ENCODE results near the gene CISH.

Gene CISH

GRCh38 chr3:50570508-50571279, 40.9 kb downstream of the CISH start:
- peak overlapping the region; percentile 88 for H3K4me3 ChIP-seq (ENCODE audit: low read depth, low read length)
- peaks cover 6% of the 10 kb centered on the region for H3K79me2 ChIP-seq (ENCODE audit: control insufficient read depth, insufficient read depth, low read length, unreplicated experiment)
- no peak overlapping the region for H3K27ac ChIP-seq (ENCODE audit: low read depth, low read length)
- no peaks in the 10 kb centered on the region for H3K27me3 ChIP-seq (ENCODE audit: insufficient read depth, low read length)
- H3K4me1 ChIP-seq (ENCODE audit: control insufficient read depth, insufficient read depth, low read length, unreplicated experiment): peaks cover 19% of the 10 kb centered on the region
- H2AFZ ChIP-seq (ENCODE audit: low read length, unreplicated experiment): no peak overlapping the region
- H3K36me3 ChIP-seq (ENCODE audit: insufficient read depth, low read length): no peaks in the 10 kb centered on the region

- H3K27ac ChIP-seq (ENCODE audit: low read depth, low read length): peak within 1 kb of the TSS; percentile 43
- H2AFZ ChIP-seq (ENCODE audit: low read length, unreplicated experiment): peak within 1 kb of the TSS; percentile 11
- peak within 1 kb of the TSS; percentile 88 for H3K4me3 ChIP-seq (ENCODE audit: low read depth, low read length)
- peaks cover 6% of the 10 kb centered on the region for H3K79me2 ChIP-seq (ENCODE audit: control insufficient read depth, insufficient read depth, low read length, unreplicated experiment)
- no peaks in the 10 kb centered on the region for H3K36me3 ChIP-seq (ENCODE audit: insufficient read depth, low read length)
- peaks cover 19% of the 10 kb centered on the region for H3K4me1 ChIP-seq (ENCODE audit: control insufficient read depth, insufficient read depth, low read length, unreplicated experiment)
- no peaks in the 10 kb centered on the region for H3K27me3 ChIP-seq (ENCODE audit: insufficient read depth, low read length)
Observed at GRCh38 chr3:50568947-50569749, 42.4 kb downstream of the CISH start, which contains the start of gene HEMK1. Gene HEMK1 (plus strand): TSS chr3:50569522. CDS start chr3:50571105, 1,583 bp downstream.

- Histone ChIP-seq H3K27ac (ENCODE audit: low read depth, low read length) (no peak within 1 kb of the TSS), H3K4me3 (ENCODE audit: low read depth, low read length) (peak within 1 kb of the TSS; percentile 76), H3K36me3 (ENCODE audit: insufficient read depth, low read length) (no peaks in the 10 kb centered on the region), H2AFZ (ENCODE audit: low read length, unreplicated experiment) (peak within 1 kb of the TSS; percentile 92), H3K79me2 (ENCODE audit: control insufficient read depth, insufficient read depth, low read length, unreplicated experiment) (peaks cover 6% of the 10 kb centered on the region), H3K4me1 (ENCODE audit: control insufficient read depth, insufficient read depth, low read length, unreplicated experiment) (peaks cover 19% of the 10 kb centered on the region), H3K27me3 (ENCODE audit: insufficient read depth, low read length) (no peaks in the 10 kb centered on the region)
Observed at GRCh38 chr3:50567386-50568167, 44.0 kb downstream of the CISH start, which contains the start of gene C3orf18. Gene C3orf18 (minus strand): TSS chr3:50567747. CDS start chr3:50565699, 2,048 bp downstream.

GRCh38 chr3:50567011-50567385, 44.6 kb downstream of the CISH start:
- H3K27ac ChIP-seq (ENCODE audit: low read depth, low read length): no peak overlapping the region
- peak overlapping the region; percentile 76 for H3K4me3 ChIP-seq (ENCODE audit: low read depth, low read length)
- H3K4me1 ChIP-seq (ENCODE audit: control insufficient read depth, insufficient read depth, low read length, unreplicated experiment): peaks cover 19% of the 10 kb centered on the region

GRCh38 chr3:50564321-50564720, 47.3 kb downstream of the CISH start:
- Histone ChIP-seq H3K79me2 (ENCODE audit: control insufficient read depth, insufficient read depth, low read length, unreplicated experiment) (no peaks in the 10 kb centered on the region), H3K27me3 (ENCODE audit: insufficient read depth, low read length) (no peaks in the 10 kb centered on the region), H3K4me3 (ENCODE audit: low read depth, low read length) (no peak overlapping the region), H3K36me3 (ENCODE audit: insufficient read depth, low read length) (no peaks in the 10 kb centered on the region), H2AFZ (ENCODE audit: low read length, unreplicated experiment) (no peak overlapping the region), H3K4me1 (ENCODE audit: control insufficient read depth, insufficient read depth, low read length, unreplicated experiment) (peaks cover 13% of the 10 kb centered on the region), H3K27ac (ENCODE audit: low read depth, low read length) (no peak overlapping the region)

More at GRCh38 chr3:50567011-50567385, 44.6 kb downstream of the CISH start:
- peak overlapping the region; percentile 92 for H2AFZ ChIP-seq (ENCODE audit: low read length, unreplicated experiment)
- no peaks in the 10 kb centered on the region for H3K27me3 ChIP-seq (ENCODE audit: insufficient read depth, low read length)
- no peaks in the 10 kb centered on the region for H3K36me3 ChIP-seq (ENCODE audit: insufficient read depth, low read length)
- H3K79me2 ChIP-seq (ENCODE audit: control insufficient read depth, insufficient read depth, low read length, unreplicated experiment): peaks cover 6% of the 10 kb centered on the region

GRCh38 chr3:50563867-50564266, 47.7 kb downstream of the CISH start:
- H3K79me2 ChIP-seq (ENCODE audit: control insufficient read depth, insufficient read depth, low read length, unreplicated experiment): no peaks in the 10 kb centered on the region
- no peak overlapping the region for H3K27ac ChIP-seq (ENCODE audit: low read depth, low read length)
- no peak overlapping the region for H3K4me3 ChIP-seq (ENCODE audit: low read depth, low read length)
- no peaks in the 10 kb centered on the region for H3K36me3 ChIP-seq (ENCODE audit: insufficient read depth, low read length)
- no peaks in the 10 kb centered on the region for H3K27me3 ChIP-seq (ENCODE audit: insufficient read depth, low read length)
- H3K4me1 ChIP-seq (ENCODE audit: control insufficient read depth, insufficient read depth, low read length, unreplicated experiment): peaks cover 13% of the 10 kb centered on the region
- no peak overlapping the region for H2AFZ ChIP-seq (ENCODE audit: low read length, unreplicated experiment)

- Histone ChIP-seq H3K36me3 (ENCODE audit: insufficient read depth, low read length) (no peaks in the 10 kb centered on the region), H3K79me2 (ENCODE audit: control insufficient read depth, insufficient read depth, low read length, unreplicated experiment) (no peaks in the 10 kb centered on the region), H3K27me3 (ENCODE audit: insufficient read depth, low read length) (no peaks in the 10 kb centered on the region), H3K4me3 (ENCODE audit: low read depth, low read length) (no peak overlapping the region), H3K4me1 (ENCODE audit: control insufficient read depth, insufficient read depth, low read length, unreplicated experiment) (peaks cover 9% of the 10 kb centered on the region), H3K27ac (ENCODE audit: low read depth, low read length) (no peak overlapping the region), H2AFZ (ENCODE audit: low read length, unreplicated experiment) (no peak overlapping the region)
Observed at GRCh38 chr3:50562861-50563260, 48.7 kb downstream of the CISH start.

- H3K27me3 ChIP-seq (ENCODE audit: insufficient read depth, low read length): no peaks in the 10 kb centered on the region
- H3K27ac ChIP-seq (ENCODE audit: low read depth, low read length): no peak overlapping the region
- H3K4me3 ChIP-seq (ENCODE audit: low read depth, low read length): no peak overlapping the region
- H3K79me2 ChIP-seq (ENCODE audit: control insufficient read depth, insufficient read depth, low read length, unreplicated experiment): no peaks in the 10 kb centered on the region
- no peak overlapping the region for H2AFZ ChIP-seq (ENCODE audit: low read length, unreplicated experiment)
- no peaks in the 10 kb centered on the region for H3K4me1 ChIP-seq (ENCODE audit: control insufficient read depth, insufficient read depth, low read length, unreplicated experiment)
- no peaks in the 10 kb centered on the region for H3K36me3 ChIP-seq (ENCODE audit: insufficient read depth, low read length)
Observed at GRCh38 chr3:50559702-50560101, 51.9 kb downstream of the CISH start.

- H3K4me3 ChIP-seq (ENCODE audit: low read depth, low read length): no peak overlapping the region
Observed at GRCh38 chr3:50557915-50558314, 53.7 kb downstream of the CISH start.

GRCh38 chr3:50557106-50557505, 54.5 kb downstream of the CISH start:
- H3K27ac ChIP-seq (ENCODE audit: low read depth, low read length): no peak overlapping the region
- peaks cover 3% of the 10 kb centered on the region; the same call in 1 of the 2 replicates for H3K27me3 ChIP-seq (ENCODE audit: insufficient read depth, low read length)
- H3K36me3 ChIP-seq (ENCODE audit: insufficient read depth, low read length): no peaks in the 10 kb centered on the region
- no peaks in the 10 kb centered on the region for H3K79me2 ChIP-seq (ENCODE audit: control insufficient read depth, insufficient read depth, low read length, unreplicated experiment)
- H3K4me1 ChIP-seq (ENCODE audit: control insufficient read depth, insufficient read depth, low read length, unreplicated experiment): no peaks in the 10 kb centered on the region
- no peak overlapping the region for H3K4me3 ChIP-seq (ENCODE audit: low read depth, low read length)
- H2AFZ ChIP-seq (ENCODE audit: low read length, unreplicated experiment): no peak overlapping the region

More at GRCh38 chr3:50557915-50558314, 53.7 kb downstream of the CISH start:
- no peak overlapping the region for H2AFZ ChIP-seq (ENCODE audit: low read length, unreplicated experiment)
- H3K36me3 ChIP-seq (ENCODE audit: insufficient read depth, low read length): no peaks in the 10 kb centered on the region
- H3K4me1 ChIP-seq (ENCODE audit: control insufficient read depth, insufficient read depth, low read length, unreplicated experiment): no peaks in the 10 kb centered on the region
- H3K27me3 ChIP-seq (ENCODE audit: insufficient read depth, low read length): peaks cover 3% of the 10 kb centered on the region; the same call in 1 of the 2 replicates
- no peaks in the 10 kb centered on the region for H3K79me2 ChIP-seq (ENCODE audit: control insufficient read depth, insufficient read depth, low read length, unreplicated experiment)
- no peak overlapping the region for H3K27ac ChIP-seq (ENCODE audit: low read depth, low read length)

Data from ACC112 (cell line).